ENCODE results near the gene ABCC5. TPM values are rescaled to one million over a fixed set of nuclear protein-coding genes. Genes with fewer than 3 reads are reported as not detected.

The ABCC5 gene
- total and polyA plus RNA-seq, 2 donors from 2014 or later: 31.9 to 39.3 TPM

- intact Hi-C loops (cut with DNase I): no loop called here
- Histone ChIP-seq H3K4me3 (ENCODE audit: low read length in 3 of 3) (no peak overlapping the region), H3K9me3 (ENCODE audit: control insufficient read depth in 2 of 3, insufficient read depth in 1 of 3, low read length in 3 of 3) (peaks cover 0 to 2% (median 0%) of the 10 kb centered on the region in 3 donors), H3K9ac (ENCODE audit: low read length in 3 of 3) (no peak overlapping the region), H3K27ac (ENCODE audit: low read depth in 2 of 2, low read length in 2 of 2) (no peak overlapping the region), H3K36me3 (ENCODE audit: control insufficient read depth in 2 of 3, insufficient read depth in 3 of 3, low read length in 3 of 3) (peaks cover 12 to 26% (median 13%) of the 10 kb centered on the region in 3 donors), H3K4me1 (ENCODE audit: control insufficient read depth in 2 of 3, insufficient read depth in 2 of 3, low read depth in 1 of 3, low read length in 3 of 3) (no peaks in the 10 kb centered on the region), H3K27me3 (ENCODE audit: control insufficient read depth, insufficient read depth, low read length) (no peaks in the 10 kb centered on the region)
- DNase-seq (no peak), FAIRE-seq (no peak)
- TF ChIP-seq CTCF (IDR thresholded peaks at IDR 0.05; ENCODE audit: borderline replicate concordance, extremely low read depth, insufficient read depth): no peak
These were observed 58.5 kb downstream of the ABCC5 start for GRCh38 chr3:183959214-183959613.

GRCh38 chr3:183958775-183959174, 58.9 kb downstream of the ABCC5 start:
- H3K9me3 ChIP-seq (ENCODE audit: control insufficient read depth in 2 of 3, insufficient read depth in 1 of 3, low read length in 3 of 3): peaks cover 0 to 2% (median 0%) of the 10 kb centered on the region in 3 donors
- H3K9ac ChIP-seq (ENCODE audit: low read length in 3 of 3): no peak overlapping the region
- TF ChIP-seq CTCF (IDR thresholded peaks at IDR 0.05; ENCODE audit: borderline replicate concordance, extremely low read depth, insufficient read depth): no peak
- no peak overlapping the region for H3K4me3 ChIP-seq (ENCODE audit: low read length in 3 of 3)
- H3K4me1 ChIP-seq (ENCODE audit: control insufficient read depth in 2 of 3, insufficient read depth in 2 of 3, low read depth in 1 of 3, low read length in 3 of 3): no peaks in the 10 kb centered on the region
- no peak for DNase-seq
- H3K36me3 ChIP-seq (ENCODE audit: control insufficient read depth in 2 of 3, insufficient read depth in 3 of 3, low read length in 3 of 3): peaks cover 12 to 26% (median 13%) of the 10 kb centered on the region in 3 donors
- no peak for FAIRE-seq
- H3K27me3 ChIP-seq (ENCODE audit: control insufficient read depth, insufficient read depth, low read length): no peaks in the 10 kb centered on the region
- H3K27ac ChIP-seq (ENCODE audit: low read depth in 2 of 2, low read length in 2 of 2): no peak overlapping the region
- intact Hi-C loops (cut with DNase I): no loop called here

GRCh38 chr3:183958226-183958625, 59.5 kb downstream of the ABCC5 start:
- TF ChIP-seq CTCF (IDR thresholded peaks at IDR 0.05; ENCODE audit: borderline replicate concordance, extremely low read depth, insufficient read depth): no peak
- DNase-seq: no peak

GRCh38 chr3:183954875-183955274, 62.8 kb downstream of the ABCC5 start:
- Histone ChIP-seq H3K4me1 (ENCODE audit: control insufficient read depth in 2 of 3, insufficient read depth in 2 of 3, low read depth in 1 of 3, low read length in 3 of 3) (no peaks in the 10 kb centered on the region), H3K36me3 (ENCODE audit: control insufficient read depth in 2 of 3, insufficient read depth in 3 of 3, low read length in 3 of 3) (peaks cover 8 to 25% (median 13%) of the 10 kb centered on the region in 3 donors), H3K9me3 (ENCODE audit: control insufficient read depth in 2 of 3, insufficient read depth in 1 of 3, low read length in 3 of 3) (peaks cover 0 to 2% (median 0%) of the 10 kb centered on the region in 3 donors), H3K4me3 (ENCODE audit: low read length in 3 of 3) (no peak overlapping the region), H3K27ac (ENCODE audit: low read depth in 2 of 2, low read length in 2 of 2) (no peak overlapping the region), H3K9ac (ENCODE audit: low read length in 3 of 3) (no peak overlapping the region), H3K27me3 (ENCODE audit: control insufficient read depth, insufficient read depth, low read length) (no peaks in the 10 kb centered on the region)
- DNase-seq (no peak), FAIRE-seq (no peak)
- intact Hi-C loops (cut with DNase I): no loop called here
- TF ChIP-seq CTCF (IDR thresholded peaks at IDR 0.05; ENCODE audit: borderline replicate concordance, extremely low read depth, insufficient read depth): no peak

More at GRCh38 chr3:183958226-183958625, 59.5 kb downstream of the ABCC5 start:
- Histone ChIP-seq H3K9ac (ENCODE audit: low read length in 3 of 3) (no peak overlapping the region), H3K9me3 (ENCODE audit: control insufficient read depth in 2 of 3, insufficient read depth in 1 of 3, low read length in 3 of 3) (peaks cover 0 to 2% (median 0%) of the 10 kb centered on the region in 3 donors), H3K27me3 (ENCODE audit: control insufficient read depth, insufficient read depth, low read length) (no peaks in the 10 kb centered on the region), H3K36me3 (ENCODE audit: control insufficient read depth in 2 of 3, insufficient read depth in 3 of 3, low read length in 3 of 3) (peaks cover 12 to 26% (median 13%) of the 10 kb centered on the region in 3 donors), H3K27ac (ENCODE audit: low read depth in 2 of 2, low read length in 2 of 2) (no peak overlapping the region), H3K4me1 (ENCODE audit: control insufficient read depth in 2 of 3, insufficient read depth in 2 of 3, low read depth in 1 of 3, low read length in 3 of 3) (no peaks in the 10 kb centered on the region), H3K4me3 (ENCODE audit: low read length in 3 of 3) (no peak overlapping the region)
- intact Hi-C loops (cut with DNase I): no loop called here
- FAIRE-seq: no peak

Data from kidney (tissue), 14 donors.